Measurements from ENCODE around the gene TMEM130.

DNA sequence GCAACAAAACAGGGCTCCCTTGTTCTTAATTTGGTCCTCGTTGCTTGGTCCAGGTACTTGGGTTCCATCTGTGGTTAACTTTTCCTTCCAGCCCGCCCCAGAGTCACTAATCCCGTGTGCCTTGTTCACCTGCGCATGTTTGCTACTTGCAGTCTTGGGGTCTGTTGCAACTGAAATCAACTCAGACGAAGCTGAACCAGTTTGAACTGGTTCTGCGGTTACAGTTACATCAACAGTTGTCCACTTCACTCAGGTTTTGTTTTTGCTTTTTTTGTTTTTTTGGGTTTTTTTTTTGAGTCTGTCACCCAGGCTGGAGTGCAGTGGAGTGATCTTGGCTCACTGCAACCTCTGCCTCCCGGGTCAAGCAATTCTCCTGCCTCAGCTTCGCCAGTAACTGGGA is 43.2 kb upstream of the TMEM130 start:
- no peak for TF ChIP-seq EZH2 (IDR thresholded peaks at IDR 0.05; ENCODE audit: low read length)
- TF ChIP-seq, protein P1, sequence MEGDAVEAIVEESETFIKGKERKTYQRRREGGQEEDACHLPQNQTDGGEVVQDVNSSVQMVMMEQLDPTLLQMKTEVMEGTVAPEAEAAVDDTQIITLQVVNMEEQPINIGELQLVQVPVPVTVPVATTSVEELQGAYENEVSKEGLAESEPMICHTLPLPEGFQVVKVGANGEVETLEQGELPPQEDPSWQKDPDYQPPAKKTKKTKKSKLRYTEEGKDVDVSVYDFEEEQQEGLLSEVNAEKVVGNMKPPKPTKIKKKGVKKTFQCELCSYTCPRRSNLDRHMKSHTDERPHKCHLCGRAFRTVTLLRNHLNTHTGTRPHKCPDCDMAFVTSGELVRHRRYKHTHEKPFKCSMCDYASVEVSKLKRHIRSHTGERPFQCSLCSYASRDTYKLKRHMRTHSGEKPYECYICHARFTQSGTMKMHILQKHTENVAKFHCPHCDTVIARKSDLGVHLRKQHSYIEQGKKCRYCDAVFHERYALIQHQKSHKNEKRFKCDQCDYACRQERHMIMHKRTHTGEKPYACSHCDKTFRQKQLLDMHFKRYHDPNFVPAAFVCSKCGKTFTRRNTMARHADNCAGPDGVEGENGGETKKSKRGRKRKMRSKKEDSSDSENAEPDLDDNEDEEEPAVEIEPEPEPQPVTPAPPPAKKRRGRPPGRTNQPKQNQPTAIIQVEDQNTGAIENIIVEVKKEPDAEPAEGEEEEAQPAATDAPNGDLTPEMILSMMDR (optimal IDR thresholded peaks at IDR 0.05 in 1 of 3, IDR thresholded peaks at IDR 0.05 in 1 of 3, conservative IDR thresholded peaks at IDR 0.05 in 1 of 3; ENCODE audit: extremely low read depth in 1 of 3, insufficient read depth in 2 of 3, low read length in 3 of 3), result no peak
